DOHH2 (cell line): Measurements from ENCODE around the gene LRRC32.
"Not testable (repeated sequence)": the region's sequence is repeated elsewhere in the genome, so short reads cannot be mapped to it uniquely, and the experiment has no call there.

Source experiments
- H3F3A ChIP-seq: fragments of 200-600 bp; sonication (generic), shearing (Covaris generic); 2 replicates; pipeline ENCODE4 v1.6.0; 2016; ENCODE audit warnings: antibody characterized with exemption, mild to moderate bottlenecking; ENCODE audit not compliant: control insufficient read depth, insufficient read depth
- H3K27ac ChIP-seq: fragments of 200-600 bp; sonication (generic); 2 replicates; pipeline ENCODE4 v1.5.1; 2014; ENCODE audit warnings: low read depth, mild to moderate bottlenecking, low read length, moderate library complexity
- H3K27me3 ChIP-seq: fragments of 200-600 bp; sonication (generic); 2 replicates; pipeline ENCODE4 v1.6.1; 2014; ENCODE audit warnings: mild to moderate bottlenecking, low read length, mixed read lengths; ENCODE audit not compliant: control insufficient read depth
- H3K36me3 ChIP-seq: fragments of 200-600 bp; sonication (generic); 2 replicates; pipeline ENCODE4 v1.6.1; 2014; ENCODE audit warnings: mild to moderate bottlenecking, low read length, moderate library complexity, mixed read lengths; ENCODE audit not compliant: control insufficient read depth
- H3K4me1 ChIP-seq: fragments of 200-600 bp; sonication (generic); 2 replicates; pipeline ENCODE4 v1.6.1; 2014; ENCODE audit warnings: mild to moderate bottlenecking, low read length, mixed read lengths; ENCODE audit not compliant: control insufficient read depth
- H3K4me2 ChIP-seq: fragments of 200-600 bp; sonication (generic); 2 replicates; pipeline ENCODE4 v1.6.0; 2014; ENCODE audit warnings: mild to moderate bottlenecking, low read length, moderate library complexity
- H3K4me3 ChIP-seq: fragments of 200-600 bp; sonication (generic); 2 replicates; pipeline ENCODE4 v1.5.1; 2014; ENCODE audit warnings: mild to moderate bottlenecking, low read length, mixed read lengths
- H3K79me2 ChIP-seq: fragments of 200-600 bp; sonication (generic); 2 replicates; pipeline ENCODE4 v1.6.1; 2014; ENCODE audit warnings: mild to moderate bottlenecking, low read length, mixed read lengths; ENCODE audit not compliant: control insufficient read depth
- H3K9me2 ChIP-seq: fragments of 200-600 bp; sonication (generic); replicated peaks from 2 replicates; pipeline ENCODE4 v1.6.1; 2014; ENCODE audit warnings: mild to moderate bottlenecking, low read length, mixed read lengths; ENCODE audit not compliant: control insufficient read depth
- H3K9me3 ChIP-seq: fragments of 200-600 bp; sonication (generic); 2 replicates; pipeline ENCODE4 v1.6.1; 2014; ENCODE audit warnings: antibody characterized with exemption, low read length, mixed read lengths; ENCODE audit not compliant: control insufficient read depth, insufficient read depth
- H4K20me1 ChIP-seq: fragments of 200-600 bp; sonication (generic); 2 replicates; pipeline ENCODE4 v1.6.0; 2014; ENCODE audit warnings: low read depth, mild to moderate bottlenecking, antibody characterized with exemption, low read length, moderate library complexity; ENCODE audit not compliant: control insufficient read depth, insufficient read depth
- CTCF ChIP-seq: fragments of 200-600 bp; sonication (generic); IDR thresholded peaks from one replicate; pipeline ENCODE4 v1.5.1; 2014; ENCODE audit warnings: antibody characterized with exemption, mild to moderate bottlenecking, low read depth, low read length; ENCODE audit not compliant: poor library complexity, severe bottlenecking
- EZH2phosphoT487 ChIP-seq: fragments of 200-600 bp; sonication (generic); IDR thresholded peaks from 2 replicates; pipeline ENCODE4 v1.6.1; 2017; ENCODE audit warnings: borderline replicate concordance, mild to moderate bottlenecking, antibody characterized with exemption, low read length, moderate library complexity, mixed read lengths

Gene LRRC32

GRCh38 chr11:76646882-76647534 lies 23.5 kb downstream of the LRRC32 start:
- no peak overlapping the region for H3K27ac ChIP-seq
- no peaks in the 10 kb centered on the region for H4K20me1 ChIP-seq
- no peak overlapping the region for H3K4me3 ChIP-seq
- no peak overlapping the region for H3K4me2 ChIP-seq
- no peaks in the 10 kb centered on the region for H3F3A ChIP-seq
- no peaks in the 10 kb centered on the region for H3K9me2 ChIP-seq
- H3K36me3 ChIP-seq: no peaks in the 10 kb centered on the region
- H3K4me1 ChIP-seq: peaks cover 12% of the 10 kb centered on the region
- peaks cover 9% of the 10 kb centered on the region; the same call in 1 of the 2 replicates for H3K9me3 ChIP-seq
- no peaks in the 10 kb centered on the region for H3K27me3 ChIP-seq
- no peaks in the 10 kb centered on the region for H3K79me2 ChIP-seq
- TF ChIP-seq EZH2phosphoT487: no peak
- TF ChIP-seq CTCF: no peak

- no peaks in the 10 kb centered on the region for H3K27me3 ChIP-seq
- TF ChIP-seq CTCF (no peak), EZH2phosphoT487 (no peak)
- no peak overlapping the region for H3K27ac ChIP-seq
- no peaks in the 10 kb centered on the region for H3K9me2 ChIP-seq
- no peak overlapping the region for H3K4me3 ChIP-seq
- peaks cover 28% of the 10 kb centered on the region for H3K4me1 ChIP-seq
- H3K4me2 ChIP-seq: no peak overlapping the region
- no peaks in the 10 kb centered on the region for H3K36me3 ChIP-seq
- no peaks in the 10 kb centered on the region for H3F3A ChIP-seq
- no peaks in the 10 kb centered on the region for H4K20me1 ChIP-seq
- no peaks in the 10 kb centered on the region for H3K79me2 ChIP-seq
- H3K9me3 ChIP-seq: peaks cover 9% of the 10 kb centered on the region; the same call in 1 of the 2 replicates
Observed at GRCh38 chr11:76644591-76644990, 26.0 kb downstream of the LRRC32 start.

GRCh38 chr11:76643711-76644110 lies 26.8 kb downstream of the LRRC32 start:
- H3K4me2 ChIP-seq, H3K79me2 ChIP-seq, H4K20me1 ChIP-seq, H3K4me3 ChIP-seq, H3K9me3 ChIP-seq, H3F3A ChIP-seq, H3K36me3 ChIP-seq, H3K9me2 ChIP-seq, H3K27ac ChIP-seq, H3K27me3 ChIP-seq: not testable (repeated sequence)
- peaks cover 37% of the 10 kb centered on the region for H3K4me1 ChIP-seq

- Histone ChIP-seq H3K27me3 (no peaks in the 10 kb centered on the region), H3K4me2 (no peak overlapping the region), H4K20me1 (no peaks in the 10 kb centered on the region), H3K9me2 (no peaks in the 10 kb centered on the region), H3K79me2 (no peaks in the 10 kb centered on the region), H3K4me3 (no peak overlapping the region), H3K27ac (no peak overlapping the region), H3K4me1 (peaks cover 50% of the 10 kb centered on the region), H3K36me3 (no peaks in the 10 kb centered on the region), H3K9me3 (peaks cover 9% of the 10 kb centered on the region; the same call in 1 of the 2 replicates), H3F3A (0 out of 2 replicates have a peak, but pooled peaks cover 2% of the 10 kb centered on the region)
- no peak for TF ChIP-seq CTCF
- TF ChIP-seq EZH2phosphoT487: no peak
Observed at GRCh38 chr11:76642341-76642740, 28.2 kb downstream of the LRRC32 start.
